T-helper 2 cell (primary cell): Measurements from ENCODE around the gene TRDN.
"Not testable (repeated sequence)": the region's sequence is repeated elsewhere in the genome, so short reads cannot be mapped to it uniquely, and the experiment has no call there.

Source experiments
- DNase-seq, 5 experiments: peaks; one replicate each; pipeline versions ENCODE4 v3.0.0 to v3.0.0-alpha.2; 2012 to 2022

The TRDN gene

GRCh38 chr6:123263981-123264380 is 372.8 kb downstream of the TRDN start:
- DNase-seq, result no peak

GRCh38 chr6:123240626-123241025 is 396.1 kb downstream of the TRDN start:
- no peak for DNase-seq

- DNase-seq, result no peak
These were observed 403.4 kb downstream of the TRDN start for GRCh38 chr6:123233336-123233735.

- not testable (repeated sequence) for DNase-seq
These were observed 409.0 kb downstream of the TRDN start for GRCh38 chr6:123227789-123228188.

GRCh38 chr6:123226398-123226797 is 410.4 kb downstream of the TRDN start:
- DNase-seq, result no peak

- DNase-seq, result no peak
These were observed 412.7 kb downstream of the TRDN start for GRCh38 chr6:123224077-123224476.

- no peak for DNase-seq
These were observed 413.3 kb downstream of the TRDN start for GRCh38 chr6:123223461-123223860.

- DNase-seq, result no peak
These were observed 421.5 kb downstream of the TRDN start for GRCh38 chr6:123215211-123215610.

GRCh38 chr6:123214433-123214832 is 422.3 kb downstream of the TRDN start:
- no peak for DNase-seq

- no peak for DNase-seq
These were observed 422.8 kb downstream of the TRDN start for GRCh38 chr6:123213921-123214320.

- DNase-seq, result no peak
These were observed 424.8 kb downstream of the TRDN start for GRCh38 chr6:123211777-123212545.

GRCh38 chr6:123210645-123211044 is 426.1 kb downstream of the TRDN start:
- no peak for DNase-seq

GRCh38 chr6:123207967-123208510 is 428.7 kb downstream of the TRDN start:
- no peak for DNase-seq

- DNase-seq, result no peak
These were observed 432.8 kb downstream of the TRDN start for GRCh38 chr6:123203928-123204327.

- DNase-seq, result no peak
These were observed 434.8 kb downstream of the TRDN start for GRCh38 chr6:123201869-123202372.

- no peak for DNase-seq
These were observed 443.5 kb downstream of the TRDN start for GRCh38 chr6:123193298-123193697.

GRCh38 chr6:123189816-123190215 is 446.9 kb downstream of the TRDN start:
- no peak for DNase-seq

GRCh38 chr6:123182998-123183397 is 453.8 kb downstream of the TRDN start:
- DNase-seq, result no peak

GRCh38 chr6:123176706-123177105 is 460.0 kb downstream of the TRDN start:
- DNase-seq, result no peak

GRCh38 chr6:123171341-123172115 is 465.2 kb downstream of the TRDN start:
- DNase-seq, result no peak

- no peak for DNase-seq
These were observed 467.0 kb downstream of the TRDN start for GRCh38 chr6:123169774-123170095.

- DNase-seq, result no peak
These were observed 467.6 kb downstream of the TRDN start for GRCh38 chr6:123168892-123169773.

GRCh38 chr6:123168466-123168865 is 468.3 kb downstream of the TRDN start:
- no peak for DNase-seq
